GM19035 (cell line): ENCODE results near the gene RNF149.
"Not testable (repeated sequence)": the region's sequence is repeated elsewhere in the genome, so short reads cannot be mapped to it uniquely, and the experiment has no call there.

Experiments used
- ATAC-seq: cut with Tn5 transposase; IDR thresholded peaks from one replicate; pipeline ENCODE4 v1.9.1; 2021; ENCODE audit not compliant: unreplicated experiment

The RNF149 gene, protein sequence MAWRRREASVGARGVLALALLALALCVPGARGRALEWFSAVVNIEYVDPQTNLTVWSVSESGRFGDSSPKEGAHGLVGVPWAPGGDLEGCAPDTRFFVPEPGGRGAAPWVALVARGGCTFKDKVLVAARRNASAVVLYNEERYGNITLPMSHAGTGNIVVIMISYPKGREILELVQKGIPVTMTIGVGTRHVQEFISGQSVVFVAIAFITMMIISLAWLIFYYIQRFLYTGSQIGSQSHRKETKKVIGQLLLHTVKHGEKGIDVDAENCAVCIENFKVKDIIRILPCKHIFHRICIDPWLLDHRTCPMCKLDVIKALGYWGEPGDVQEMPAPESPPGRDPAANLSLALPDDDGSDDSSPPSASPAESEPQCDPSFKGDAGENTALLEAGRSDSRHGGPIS

DNA sequence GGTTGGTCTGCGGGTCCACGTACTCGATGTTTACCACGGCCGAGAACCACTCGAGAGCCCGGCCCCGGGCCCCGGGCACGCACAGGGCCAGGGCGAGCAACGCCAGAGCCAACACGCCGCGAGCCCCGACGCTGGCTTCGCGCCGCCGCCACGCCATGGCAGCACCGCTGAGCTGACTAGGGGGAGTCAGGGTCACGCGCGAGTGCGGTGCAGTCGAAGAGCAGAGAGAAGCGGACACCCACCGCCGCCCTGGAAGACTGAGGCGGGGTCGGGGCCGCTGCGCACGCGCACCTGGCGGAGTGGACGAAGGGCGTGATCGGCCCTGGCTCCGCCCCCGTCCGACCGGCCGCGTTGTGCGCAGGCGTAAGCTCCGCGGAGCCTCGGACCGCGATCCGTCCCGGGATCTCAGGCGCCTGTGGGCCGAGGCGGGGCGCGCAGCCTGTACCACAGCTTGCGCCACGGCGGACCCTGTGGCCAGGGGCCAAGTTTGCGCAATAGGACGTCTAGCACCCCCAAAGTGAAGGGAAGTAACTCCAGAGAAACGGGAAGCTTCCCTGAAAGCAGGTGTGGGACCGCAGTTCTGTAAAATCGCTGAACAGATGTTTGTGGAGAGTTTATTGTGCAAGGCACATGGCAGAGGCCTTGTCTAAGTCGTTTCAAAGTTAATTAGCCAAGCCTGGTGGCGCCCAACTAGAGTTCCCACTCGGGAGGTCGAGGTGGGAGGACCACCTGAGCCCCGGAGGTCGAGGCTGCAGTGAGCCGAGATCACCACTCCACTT lies at the start of gene RNF149:
TSS of gene RNF149 (minus strand) at position 270 of the 779 bp plus-strand sequence. CDS start at position 157, 113 bp downstream.
- peak; percentile 66 for ATAC-seq

- no peak for ATAC-seq
Measured at GRCh38 chr2:101357376-101357775, 48.9 kb upstream of the RNF149 start.

- no peak for ATAC-seq
Measured at GRCh38 chr2:101356521-101356920, 48.0 kb upstream of the RNF149 start.

GRCh38 chr2:101356055-101356454 lies 47.6 kb upstream of the RNF149 start:
- ATAC-seq: no peak

- ATAC-seq: no peak
Measured at GRCh38 chr2:101355401-101356054, 47.0 kb upstream of the RNF149 start.

DNA sequence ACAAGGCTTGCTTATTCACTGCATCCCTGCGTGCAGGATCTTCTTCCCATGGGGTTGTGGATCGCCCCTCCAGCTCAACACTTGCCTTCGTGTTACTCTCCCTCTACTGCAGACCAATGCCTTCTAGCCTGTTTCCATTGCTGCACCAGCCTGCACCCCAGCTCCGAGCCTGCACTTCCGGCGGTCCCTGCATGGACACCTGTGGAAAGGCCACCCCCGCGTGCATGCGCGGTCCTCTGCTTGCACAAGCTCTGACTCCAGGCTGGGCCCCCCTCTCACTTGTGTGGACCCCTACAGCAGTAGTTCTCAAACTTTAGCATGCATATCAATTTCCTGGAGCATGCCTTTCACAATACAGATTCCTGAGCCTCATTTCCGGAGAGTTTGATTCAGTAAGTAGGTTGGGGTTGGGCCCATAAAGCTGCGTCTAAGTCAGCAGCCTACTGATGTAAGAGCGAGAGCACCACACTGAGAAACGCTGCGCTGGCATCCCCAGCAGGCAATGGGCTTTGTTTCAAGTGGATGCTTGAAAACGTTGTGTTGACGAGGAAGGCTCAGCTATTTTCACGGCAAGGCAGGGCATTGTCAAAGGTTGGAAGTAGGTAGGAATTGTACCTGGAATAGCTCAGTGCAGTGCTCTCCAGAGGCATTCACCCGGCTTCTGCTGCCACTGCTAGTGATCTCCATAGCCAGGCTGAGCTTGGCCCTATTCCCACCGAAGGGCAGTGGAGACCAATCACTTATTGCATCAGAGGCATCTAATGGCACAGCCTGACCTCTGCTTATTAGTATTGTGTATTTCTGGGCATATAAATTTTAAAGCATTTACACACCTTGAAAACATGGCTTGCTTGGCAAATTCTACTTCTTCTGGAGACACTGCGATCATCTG lies 46.2 kb upstream of the RNF149 start:
- ATAC-seq: no peak

GRCh38 chr2:101352631-101353030 lies 44.1 kb upstream of the RNF149 start:
- ATAC-seq: not testable (repeated sequence)

- ATAC-seq: no peak
Measured at GRCh38 chr2:101351207-101351606, 42.7 kb upstream of the RNF149 start.

DNA sequence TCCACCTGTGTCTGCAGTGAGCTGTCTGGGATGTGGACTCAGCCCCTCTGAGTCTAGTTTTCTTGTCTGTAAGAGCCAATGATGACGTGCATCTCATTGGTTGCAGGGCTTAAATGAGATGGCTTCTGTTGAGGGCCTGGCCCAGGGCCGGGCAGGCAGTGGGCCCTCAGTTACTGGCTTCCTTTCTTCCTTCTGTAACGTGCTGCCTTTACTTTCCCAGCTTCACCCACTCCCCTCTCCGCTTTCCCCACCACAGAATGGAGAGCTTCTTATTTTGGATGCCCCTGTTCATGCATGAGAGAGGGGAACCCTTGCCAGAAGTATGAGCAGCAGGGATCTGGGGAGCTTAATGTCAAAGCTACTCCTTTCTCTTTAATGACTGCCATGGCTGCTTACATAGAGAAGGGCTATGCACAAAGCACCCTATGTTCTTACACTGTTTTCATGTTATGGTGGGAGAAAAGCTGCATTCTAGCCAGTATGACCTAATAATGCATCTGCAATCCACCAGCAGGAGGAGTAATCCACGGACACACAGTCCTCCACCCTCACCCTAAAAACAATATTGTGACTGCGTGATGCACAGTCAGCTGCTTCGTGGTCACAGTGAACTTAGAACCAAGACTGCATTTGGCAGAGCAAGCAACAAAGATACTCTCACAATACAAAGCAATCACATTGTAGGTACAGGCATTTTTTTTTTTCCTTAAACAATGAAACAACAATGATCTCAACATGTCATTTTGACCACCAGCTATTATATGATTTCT lies 41.6 kb upstream of the RNF149 start:
- no peak for ATAC-seq

- ATAC-seq: no peak
Measured at GRCh38 chr2:101348883-101349282, 40.4 kb upstream of the RNF149 start.

- ATAC-seq: no peak
Measured at GRCh38 chr2:101346909-101347308, 38.4 kb upstream of the RNF149 start.

GRCh38 chr2:101344137-101344536 lies 35.6 kb upstream of the RNF149 start:
- no peak for ATAC-seq

DNA sequence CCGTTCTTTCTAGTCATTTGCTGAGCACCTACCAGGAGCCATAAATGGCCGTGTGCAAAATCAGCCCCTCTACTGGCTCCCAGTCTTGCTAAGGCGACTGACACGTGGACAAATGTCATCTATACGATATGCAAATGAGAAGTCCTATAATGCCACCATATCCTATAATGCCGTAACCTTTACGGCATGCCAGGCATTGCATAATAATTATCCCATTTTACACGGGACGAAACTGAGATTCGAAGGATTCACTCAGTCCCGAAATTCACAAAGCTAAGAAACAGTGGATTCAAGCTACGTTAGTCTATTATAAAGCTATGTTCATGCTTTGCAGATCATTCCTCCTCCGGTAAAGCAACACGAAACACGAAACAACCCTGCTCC lies 34.1 kb upstream of the RNF149 start:
- no peak for ATAC-seq

GRCh38 chr2:101341901-101342624 lies 33.6 kb upstream of the RNF149 start:
- no peak for ATAC-seq

GRCh38 chr2:101341421-101341820 lies 32.9 kb upstream of the RNF149 start:
- no peak for ATAC-seq

DNA sequence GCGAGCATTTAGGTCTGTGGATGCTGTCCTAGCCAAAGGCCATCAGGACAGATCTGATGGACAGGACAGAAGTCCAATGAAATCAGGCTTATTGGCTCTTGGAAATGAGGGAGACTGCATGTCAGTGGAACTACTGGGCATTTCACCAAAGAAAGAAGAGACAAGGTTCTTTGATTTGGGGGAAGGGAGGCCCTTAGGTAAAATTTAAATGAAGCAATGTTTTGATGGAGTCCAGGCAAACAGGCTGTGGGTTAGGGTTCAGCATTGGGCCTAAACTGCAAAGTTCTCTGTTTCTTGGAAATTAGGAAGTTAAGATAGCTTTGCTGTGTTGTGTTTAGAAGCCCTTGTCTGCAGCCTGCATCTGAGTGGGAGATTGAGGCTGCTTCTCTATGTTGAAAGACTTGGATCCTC lies 31.6 kb upstream of the RNF149 start:
- ATAC-seq: no peak

- ATAC-seq: no peak
Measured at GRCh38 chr2:101339266-101339880, 30.9 kb upstream of the RNF149 start.

DNA sequence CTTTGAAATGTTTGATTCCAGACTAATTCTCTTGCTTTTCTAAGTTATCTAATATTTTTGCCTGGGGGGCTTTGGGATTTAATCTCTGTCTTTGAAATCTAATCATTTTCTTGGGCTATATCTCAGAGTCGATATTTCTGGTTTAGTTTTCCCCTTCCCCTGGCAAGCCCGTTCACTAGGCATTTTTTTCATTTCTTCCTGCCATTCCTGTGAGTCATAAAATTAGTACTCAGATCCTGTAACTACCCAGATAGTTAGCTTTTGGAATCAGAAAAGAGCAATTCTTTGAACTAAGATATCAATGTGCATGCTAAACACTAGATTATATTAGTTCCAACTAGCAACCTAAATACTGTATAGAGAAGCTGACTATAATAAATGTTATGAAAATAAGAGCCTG lies 29.4 kb upstream of the RNF149 start:
- ATAC-seq: no peak
